Kasumi-1 (cell line): Measurements from ENCODE around the gene SLC25A6.
"Not testable (repeated sequence)": the region's sequence is repeated elsewhere in the genome, so short reads cannot be mapped to it uniquely, and the experiment has no call there.

Source experiments
- DNase-seq, 2 experiments: peaks; one replicate each; lab custom pipeline; 2025; lab: John Stamatoyannopoulos, UW

The SLC25A6 gene

DNA sequence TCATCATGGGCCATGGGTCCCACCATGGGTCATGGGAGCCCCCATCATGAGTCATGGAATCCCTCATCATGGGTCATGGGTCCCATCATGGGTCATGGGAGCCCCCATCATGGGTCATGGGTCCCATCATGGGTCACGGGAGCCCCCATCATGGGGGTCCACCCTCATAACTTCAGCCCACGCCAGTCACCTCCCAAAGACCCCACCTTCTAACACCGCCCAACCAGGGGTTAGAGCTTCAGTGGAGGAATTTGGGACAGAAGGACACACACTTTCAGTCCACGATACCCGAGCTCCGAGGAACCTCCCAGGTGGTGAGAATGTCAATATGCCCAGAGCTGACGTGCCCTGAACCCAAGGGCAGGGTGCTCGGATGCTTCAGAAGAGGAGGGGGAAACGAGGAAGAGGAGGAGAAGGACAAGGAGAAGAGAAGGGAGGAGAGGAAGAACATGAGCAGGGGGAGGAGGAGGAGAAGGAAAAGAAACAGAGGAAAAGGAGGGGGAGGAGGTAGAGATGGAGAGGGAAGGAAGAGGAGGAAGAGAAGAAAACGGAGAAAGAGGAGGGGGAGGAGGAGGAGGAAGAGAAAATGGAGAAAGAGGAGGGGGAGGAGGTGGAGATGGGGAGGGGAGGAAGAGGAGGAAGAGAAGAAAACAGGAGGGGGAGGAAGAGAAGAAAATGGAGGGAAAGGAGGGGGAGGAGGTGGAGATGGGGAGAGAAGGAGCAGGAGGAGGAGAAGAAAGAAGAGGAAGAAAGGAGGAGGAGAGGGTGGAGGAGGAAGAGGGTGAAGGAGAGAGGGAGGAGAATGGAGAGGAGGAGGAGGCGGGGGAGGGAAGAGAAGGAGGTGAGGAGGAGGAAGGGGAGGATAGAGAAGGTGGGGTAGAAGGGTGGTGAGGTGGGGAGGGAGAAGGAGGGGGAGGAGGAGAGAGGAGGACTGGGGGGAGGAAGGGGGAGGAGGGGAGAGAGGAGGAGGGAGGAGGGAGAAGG, 37.6 kb downstream of the SLC25A6 start:
- no peak for DNase-seq

DNA sequence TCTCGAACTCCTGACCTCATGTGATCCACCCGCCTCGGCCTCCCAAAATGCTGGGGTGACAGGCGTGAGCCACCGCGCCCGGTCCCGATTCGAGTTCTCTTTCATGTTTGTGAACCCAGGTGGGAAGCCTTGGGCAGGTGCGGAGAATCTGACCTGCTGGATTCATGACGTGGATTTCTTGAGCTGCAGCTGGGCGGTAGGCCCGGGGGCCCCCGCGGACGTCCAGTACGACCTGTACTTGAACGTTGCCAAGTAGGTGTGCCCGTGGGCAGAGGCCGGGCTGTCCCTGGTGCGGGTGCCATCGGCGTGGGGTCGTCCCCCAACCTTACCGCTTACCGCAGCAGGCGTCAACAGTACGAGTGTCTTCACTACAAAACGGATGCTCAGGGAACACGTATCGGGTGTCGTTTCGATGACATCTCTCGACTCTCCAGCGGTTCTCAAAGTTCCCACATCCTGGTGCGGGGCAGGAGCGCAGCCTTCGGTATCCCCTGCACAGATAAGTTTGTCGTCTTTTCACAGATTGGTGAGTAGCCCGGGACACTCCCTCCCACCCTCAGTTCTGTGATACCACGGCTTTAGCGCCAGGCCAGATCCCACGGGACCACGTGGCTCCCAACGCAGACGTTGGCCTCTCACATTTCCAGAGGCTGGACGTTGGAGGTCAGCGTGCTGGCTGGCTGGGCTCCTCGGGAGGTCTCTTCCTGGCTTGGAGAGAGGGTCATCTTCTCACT, 39.8 kb downstream of the SLC25A6 start:
- no peak for DNase-seq

DNA sequence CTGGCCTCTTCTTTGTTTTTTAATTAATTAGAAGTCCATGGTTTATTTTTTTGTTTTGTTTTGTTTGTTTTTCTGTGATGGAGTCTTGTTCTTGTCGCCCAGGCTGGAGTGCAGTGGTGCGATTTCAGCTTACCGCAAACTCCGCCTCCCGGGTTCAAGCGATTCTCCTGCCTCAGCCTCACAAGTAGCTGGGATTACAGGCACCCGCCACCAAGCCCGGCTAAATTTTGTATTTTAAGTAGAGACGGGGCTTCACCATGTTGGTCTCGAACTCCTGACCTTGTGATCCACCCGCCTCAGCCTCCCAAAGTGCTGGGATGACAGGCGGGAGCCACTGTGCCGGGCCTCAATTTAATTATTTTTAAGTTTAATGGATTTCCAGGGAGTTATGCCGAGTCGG, 42.3 kb downstream of the SLC25A6 start:
- not testable (repeated sequence) for DNase-seq

DNA sequence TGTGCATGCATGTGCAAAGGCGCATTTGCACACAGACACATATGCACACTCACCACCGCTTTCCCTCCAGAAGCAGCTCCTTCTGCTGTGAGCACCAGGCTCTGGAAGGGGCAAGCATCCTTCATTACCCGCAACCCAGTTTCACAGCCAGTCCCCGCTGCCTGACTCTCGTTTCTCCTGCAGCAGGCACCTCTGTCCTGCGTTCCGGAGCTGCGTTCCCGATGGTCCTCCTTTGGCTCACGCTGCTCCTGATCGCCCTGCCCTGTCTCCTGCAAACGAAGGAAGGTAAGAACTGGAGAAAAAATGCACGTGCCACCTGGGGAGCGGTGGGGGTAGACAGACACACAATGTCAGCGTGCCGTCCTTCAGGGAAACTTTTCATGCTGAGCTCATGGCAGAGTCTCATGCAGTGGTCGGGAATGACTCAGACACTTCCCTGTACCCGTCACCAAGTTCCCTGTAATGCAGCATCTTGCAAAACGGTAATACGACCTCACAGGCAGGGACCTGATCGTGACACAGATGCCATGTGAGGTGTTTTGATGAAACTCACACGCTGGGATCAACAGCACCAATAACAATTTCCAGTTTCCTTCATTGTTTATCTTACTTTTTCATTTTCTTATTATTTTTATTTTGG, 50.2 kb downstream of the SLC25A6 start:
- DNase-seq, result peak; percentile 39 to 46

DNA sequence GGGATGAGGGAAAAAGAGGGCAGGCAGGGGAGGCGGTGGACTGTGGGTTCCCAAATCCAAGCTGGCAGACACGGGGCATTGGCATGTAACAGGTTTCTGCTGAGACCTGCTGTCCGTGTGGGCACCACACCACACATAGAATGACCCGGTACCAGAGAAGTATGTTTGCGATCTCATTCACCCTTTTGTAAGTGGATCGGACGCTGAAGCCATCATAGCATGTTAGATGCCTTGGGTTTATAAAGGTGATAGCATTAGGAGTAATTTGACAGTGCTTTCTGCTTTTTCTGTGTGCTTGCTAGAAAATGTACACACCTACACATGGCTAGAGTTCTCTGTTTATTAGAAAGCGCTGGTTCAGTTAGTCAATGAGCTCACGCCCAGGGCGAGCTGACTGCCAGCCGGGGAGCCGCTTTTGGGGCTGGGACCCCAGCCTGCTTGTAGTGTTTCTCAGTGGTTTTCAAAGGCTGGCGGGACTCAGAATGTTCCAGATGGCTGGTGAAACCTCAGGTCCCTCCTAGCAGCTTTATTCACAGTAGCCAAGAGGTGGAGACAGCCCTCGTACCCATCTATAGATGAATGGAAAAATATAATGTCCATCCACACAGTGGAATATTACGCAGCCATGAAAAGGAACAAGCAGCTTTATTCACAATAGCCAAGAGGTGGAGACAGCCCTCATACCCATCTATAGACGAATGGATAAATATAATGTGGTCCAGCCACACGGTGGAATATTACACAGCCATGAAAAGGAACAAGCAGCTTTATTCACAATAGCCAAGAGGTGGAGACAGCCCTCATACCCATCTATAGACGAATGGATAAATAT, 54.7 kb downstream of the SLC25A6 start:
- DNase-seq, result no peak

DNA sequence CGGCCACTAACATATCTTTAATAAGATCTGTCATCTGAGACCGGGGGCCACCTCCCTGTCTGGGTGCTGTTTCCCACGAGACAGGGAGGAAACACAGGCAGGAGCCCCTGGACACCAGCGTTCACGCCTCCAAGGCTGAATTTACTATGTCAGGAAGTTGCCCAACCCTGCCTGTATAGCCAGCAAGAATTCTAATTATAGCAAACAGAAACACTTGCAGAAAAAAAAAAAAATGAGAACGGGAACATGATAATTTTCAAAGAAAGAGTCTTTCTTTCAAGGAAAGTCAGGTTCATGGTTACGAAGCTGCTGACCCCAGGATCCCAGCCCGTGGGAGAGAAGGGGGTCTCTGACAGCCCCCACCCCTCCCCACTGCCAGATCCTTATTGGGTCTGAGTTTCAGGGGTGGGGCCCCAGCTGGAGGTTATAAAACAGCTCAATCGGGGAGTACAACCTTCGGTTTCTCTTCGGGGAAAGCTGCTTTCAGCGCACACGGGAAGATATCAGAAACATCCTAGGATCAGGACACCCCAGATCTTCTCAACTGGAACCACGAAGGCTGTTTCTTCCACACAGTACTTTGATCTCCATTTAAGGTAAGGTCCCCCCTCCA, 55.5 kb downstream of the SLC25A6 start, which contains the start of gene IL3RA:
Gene IL3RA (plus strand): TSS at position 455 of the 613 bp plus-strand sequence. CDS start 4,981 bp downstream, outside the sequence.
- DNase-seq, result peak; percentile 65 to 76
